GM10248 (cell line): ENCODE results near the gene ATP9B.

Source experiments
- CTCF ChIA-PET: fragments of 300-600 bp; sonication (Branson Sonifier 250); formaldehyde crosslinking; extraction: SDS; loops from one replicate; lab custom pipeline; 2021; ENCODE audit warnings: antibody characterized with exemption; lab: Yijun Ruan, JAX
- POLR2A ChIA-PET: fragments of 350-650 bp; sonication (Branson Sonifier 250); formaldehyde crosslinking; extraction: SDS; loops from one replicate; lab custom pipeline; 2020; ENCODE audit warnings: antibody characterized with exemption; lab: Yijun Ruan, JAX
- DNase-seq: peaks from one replicate; pipeline ENCODE4 v3.0.0; 2012; ENCODE audit errors: extremely low spot score
- TF ChIP-seq, protein P1 (sequence below): IDR thresholded peaks from 2 replicates; pipeline ENCODE4 v1.5.1; 2012; ENCODE audit warnings: mild to moderate bottlenecking, low read depth; ENCODE audit errors: extremely low read depth, missing control alignments, control extremely low read depth

The ATP9B gene

DNA sequence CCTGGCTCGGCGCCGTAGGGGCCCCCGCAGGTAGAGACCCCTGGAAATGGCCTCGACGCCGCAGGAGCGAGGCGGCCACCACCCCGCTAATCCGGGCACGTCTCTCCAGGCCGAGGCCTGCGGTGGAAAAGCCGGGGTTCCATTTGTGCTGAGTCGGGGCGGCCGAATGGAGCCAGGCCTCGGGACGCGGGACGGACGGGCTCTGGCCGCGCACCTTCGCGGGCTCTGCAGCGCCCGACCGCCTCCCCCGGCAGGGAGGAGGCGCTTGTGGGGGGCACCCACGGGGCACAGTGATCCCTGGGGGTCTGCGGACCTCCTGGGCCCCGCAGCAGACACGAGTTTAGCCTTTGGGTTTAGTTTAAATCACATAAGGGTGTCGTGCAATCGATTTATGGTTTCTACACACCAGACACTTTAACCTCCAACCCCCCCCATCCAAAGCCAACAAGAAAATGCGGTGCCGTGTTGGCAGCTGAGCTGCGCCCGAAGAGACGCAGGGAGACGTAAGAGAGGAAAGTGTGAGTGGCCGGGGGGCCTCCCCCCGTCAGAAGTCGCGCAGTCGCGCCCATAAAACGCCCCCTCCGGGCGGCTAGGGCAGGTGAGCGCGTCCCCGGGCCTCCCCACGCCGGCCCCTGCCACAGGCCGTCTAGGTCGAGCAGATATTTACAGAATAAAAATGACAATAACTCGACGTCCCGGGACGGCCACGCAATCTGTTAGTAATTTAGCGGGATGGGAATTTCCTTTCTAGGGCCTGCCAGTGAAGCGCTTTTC, 325.5 kb downstream of the ATP9B start:
- TF ChIP-seq, protein P1, sequence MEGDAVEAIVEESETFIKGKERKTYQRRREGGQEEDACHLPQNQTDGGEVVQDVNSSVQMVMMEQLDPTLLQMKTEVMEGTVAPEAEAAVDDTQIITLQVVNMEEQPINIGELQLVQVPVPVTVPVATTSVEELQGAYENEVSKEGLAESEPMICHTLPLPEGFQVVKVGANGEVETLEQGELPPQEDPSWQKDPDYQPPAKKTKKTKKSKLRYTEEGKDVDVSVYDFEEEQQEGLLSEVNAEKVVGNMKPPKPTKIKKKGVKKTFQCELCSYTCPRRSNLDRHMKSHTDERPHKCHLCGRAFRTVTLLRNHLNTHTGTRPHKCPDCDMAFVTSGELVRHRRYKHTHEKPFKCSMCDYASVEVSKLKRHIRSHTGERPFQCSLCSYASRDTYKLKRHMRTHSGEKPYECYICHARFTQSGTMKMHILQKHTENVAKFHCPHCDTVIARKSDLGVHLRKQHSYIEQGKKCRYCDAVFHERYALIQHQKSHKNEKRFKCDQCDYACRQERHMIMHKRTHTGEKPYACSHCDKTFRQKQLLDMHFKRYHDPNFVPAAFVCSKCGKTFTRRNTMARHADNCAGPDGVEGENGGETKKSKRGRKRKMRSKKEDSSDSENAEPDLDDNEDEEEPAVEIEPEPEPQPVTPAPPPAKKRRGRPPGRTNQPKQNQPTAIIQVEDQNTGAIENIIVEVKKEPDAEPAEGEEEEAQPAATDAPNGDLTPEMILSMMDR = no peak
- peak; percentile 67 for DNase-seq
- ChIA-PET POLR2A (no interaction called here), CTCF (interaction anchor here (5.2 kb wide), 1 partner anchor 14 kb away, joined by 64 read pairs; no protein-coding TSS in a partner anchor)

DNA sequence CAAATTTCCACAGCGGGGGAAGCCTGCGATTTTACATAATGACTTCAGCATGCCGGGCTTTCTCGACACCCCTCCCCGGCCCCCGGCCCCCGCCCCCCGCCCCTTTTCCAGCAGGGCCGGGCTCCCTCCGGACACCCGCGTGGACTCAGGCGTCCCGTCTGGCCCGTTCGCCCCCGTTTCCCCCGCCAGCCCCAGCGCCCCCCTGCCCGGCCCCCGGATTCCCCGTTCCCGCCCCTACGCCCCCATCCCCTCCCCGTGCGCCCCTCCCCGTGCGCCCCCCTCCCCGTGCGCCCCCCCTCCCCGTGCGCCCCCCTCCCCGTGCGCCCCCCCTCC, 326.1 kb downstream of the ATP9B start:
- TF ChIP-seq, protein P1 = no peak
- POLR2A ChIA-PET = interaction anchor here (0.6 kb wide), 2 partner anchors 139 to 239 kb away, joined by 3 to 4 read pairs; no protein-coding TSS in a partner anchor
- DNase-seq = no peak
- CTCF ChIA-PET = interaction anchor here (1.8 kb wide), 1 partner anchor 128 kb away, joined by 6 read pairs; no protein-coding TSS in a partner anchor

DNA sequence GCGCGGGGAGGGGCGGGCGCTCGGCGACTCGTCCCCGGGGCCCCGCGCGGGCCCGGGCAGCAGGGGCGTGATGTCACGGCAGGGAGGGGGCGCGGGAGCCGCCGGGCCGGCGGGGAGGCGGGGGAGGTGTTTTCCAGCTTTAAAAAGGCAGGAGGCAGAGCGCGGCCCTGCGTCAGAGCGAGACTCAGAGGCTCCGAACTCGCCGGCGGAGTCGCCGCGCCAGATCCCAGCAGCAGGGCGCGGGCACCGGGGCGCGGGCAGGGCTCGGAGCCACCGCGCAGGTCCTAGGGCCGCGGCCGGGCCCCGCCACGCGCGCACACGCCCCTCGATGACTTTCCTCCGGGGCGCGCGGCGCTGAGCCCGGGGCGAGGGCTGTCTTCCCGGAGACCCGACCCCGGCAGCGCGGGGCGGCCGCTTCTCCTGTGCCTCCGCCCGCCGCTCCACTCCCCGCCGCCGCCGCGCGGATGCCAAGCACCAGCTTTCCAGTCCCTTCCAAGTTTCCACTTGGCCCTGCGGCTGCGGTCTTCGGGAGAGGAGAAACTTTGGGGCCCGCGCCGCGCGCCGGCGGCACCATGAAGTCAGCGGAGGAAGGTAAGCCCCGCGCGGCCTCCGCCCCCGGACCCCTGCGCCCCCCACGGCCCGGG, 326.7 kb downstream of the ATP9B start, which contains the start of gene NFATC1:
NFATC1 (plus strand) TSS at position 170 of the 644 bp plus-strand sequence; CDS start at position 465, 295 bp downstream.
- DNase-seq = peak; percentile 83
- TF ChIP-seq, protein P1 = no peak
- CTCF ChIA-PET = interaction anchor here (0.9 to 3.7 kb wide), 8 partner anchors 10 to 248 kb away, joined by 3 to 27 read pairs (median 4); no protein-coding TSS in a partner anchor
- POLR2A ChIA-PET = interaction anchor here (0.6 kb wide), 2 partner anchors 140 to 239 kb away, joined by 3 to 4 read pairs; no protein-coding TSS in a partner anchor

DNA sequence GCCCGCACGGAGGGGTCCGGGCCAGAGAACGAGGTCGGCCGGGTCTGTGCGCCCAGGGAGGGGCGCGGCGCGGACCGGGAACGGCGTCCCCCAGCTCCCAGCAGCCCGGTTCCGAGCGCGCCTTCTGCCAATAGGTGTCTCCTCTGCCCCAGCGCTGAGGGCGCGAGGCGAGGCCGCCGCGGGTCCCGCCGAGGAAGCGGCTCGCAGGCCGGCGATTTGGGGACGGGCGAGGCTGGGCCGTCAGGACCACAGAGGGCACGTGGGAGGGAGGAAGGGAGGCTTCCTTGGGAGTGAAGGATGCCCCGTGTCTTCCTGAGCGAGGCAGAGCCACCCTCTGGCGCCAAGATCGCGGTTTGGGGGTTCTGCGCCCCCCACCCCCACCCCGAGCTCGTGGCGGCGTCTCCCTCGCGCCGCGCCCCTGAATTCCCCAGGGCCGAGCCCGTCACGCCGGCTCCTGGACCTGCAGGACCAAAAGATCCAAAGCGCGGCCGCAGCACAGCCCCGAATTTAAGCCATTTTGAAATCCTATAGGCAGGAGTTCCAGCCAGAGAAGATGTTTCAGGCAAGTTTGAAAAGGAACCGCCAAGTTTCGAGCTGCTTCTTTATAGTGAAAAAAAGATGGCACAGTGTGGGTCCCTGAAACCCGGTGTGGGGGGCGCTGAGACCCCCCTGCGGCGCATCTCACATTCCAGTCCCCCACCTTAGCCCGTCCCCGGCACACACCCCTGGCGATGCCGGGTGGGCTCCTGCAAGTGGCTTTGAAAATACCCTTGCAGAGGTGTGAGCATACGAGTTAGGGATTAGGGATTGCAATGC, 327.4 kb downstream of the ATP9B start:
- ChIA-PET CTCF (interaction anchor here (0.9 to 3.7 kb wide), 11 partner anchors 9 to 249 kb away, joined by 3 to 27 read pairs (median 4); no protein-coding TSS in a partner anchor), POLR2A (no interaction called here)
- TF ChIP-seq, protein P1 = peak; percentile 75
- peak; percentile 64 for DNase-seq

DNA sequence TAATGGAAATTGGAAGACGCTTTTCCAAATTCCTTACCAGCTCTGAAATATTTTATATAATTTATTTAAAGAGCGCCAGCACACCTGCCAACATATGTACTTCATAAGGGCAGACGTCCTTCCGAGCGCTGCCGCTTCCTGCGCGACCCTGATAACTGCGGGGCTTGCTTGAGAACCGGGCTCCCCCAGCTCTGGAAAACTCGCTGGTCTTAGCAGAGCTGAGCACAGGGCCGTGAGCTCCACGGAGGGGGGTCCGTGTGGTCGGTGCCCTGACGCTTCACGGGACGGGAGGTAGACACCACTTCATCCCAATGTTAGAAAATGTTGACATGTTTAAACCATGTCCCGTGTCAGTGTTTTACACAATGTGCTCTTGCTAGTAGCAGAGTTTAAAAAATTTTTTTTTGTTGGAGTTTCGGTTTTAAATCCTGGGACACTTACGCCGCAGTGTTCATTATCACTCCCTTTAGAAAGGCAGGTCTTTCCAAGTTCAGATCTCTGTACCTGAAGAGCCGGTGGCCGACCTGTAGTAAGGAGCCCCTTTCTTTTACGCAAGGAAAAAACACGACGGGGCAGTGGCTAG, 328.1 kb downstream of the ATP9B start:
- TF ChIP-seq, protein P1 = no peak
- POLR2A ChIA-PET = no interaction called here
- CTCF ChIA-PET = interaction anchor here (1.0 to 3.7 kb wide), 8 partner anchors 8 to 248 kb away, joined by 3 to 27 read pairs (median 4); no protein-coding TSS in a partner anchor
- DNase-seq = no peak
